Endothelial cell (in vitro differentiated cells): ENCODE measurements around the gene REPIN1. TPM values are rescaled to one million over a fixed set of nuclear protein-coding genes. Genes with fewer than 3 reads are reported as not detected.

Experiments
- DNase-seq: peaks from one replicate; pipeline ENCODE4 v3.0.0; 2021; ENCODE audit warnings: low spot score
- H3K27ac Mint-ChIP-seq: one replicate; pipeline ENCODE4 v1.8.0; 2021; ENCODE audit warnings: mixed read lengths, inconsistent platforms; ENCODE audit not compliant: unreplicated experiment
- H3K27me3 Mint-ChIP-seq: one replicate; pipeline ENCODE4 v1.8.0; 2021; ENCODE audit warnings: mild to moderate bottlenecking, moderate library complexity, mixed read lengths, inconsistent platforms; ENCODE audit not compliant: unreplicated experiment
- H3K36me3 Mint-ChIP-seq: one replicate; pipeline ENCODE4 v1.8.0; 2021; ENCODE audit warnings: mild to moderate bottlenecking, low read depth, mixed read lengths, inconsistent platforms; ENCODE audit not compliant: unreplicated experiment
- H3K4me1 Mint-ChIP-seq: one replicate; pipeline ENCODE4 v1.8.0; 2021; ENCODE audit warnings: mild to moderate bottlenecking, mixed read lengths, inconsistent platforms; ENCODE audit not compliant: unreplicated experiment
- H3K4me3 Mint-ChIP-seq: one replicate; pipeline ENCODE4 v1.8.0; 2021; ENCODE audit warnings: mild to moderate bottlenecking, mixed read lengths, inconsistent platforms; ENCODE audit not compliant: unreplicated experiment
- H3K9me3 Mint-ChIP-seq: one replicate; pipeline ENCODE4 v1.8.0; 2021; ENCODE audit warnings: mixed read lengths, inconsistent platforms; ENCODE audit not compliant: unreplicated experiment
- total RNA-seq: library from RNA; stranded (reverse); fragmentation: NEBNext Ultra II Directional; extraction: Animal tissue kit (Norgen Biotek cat#: 25700); gene quantifications from one replicate; pipeline ENCODE4 v1.2.1, GENCODE V29; 2021; ENCODE audit not compliant: unreplicated experiment
- TF ChIP-seq, protein P1 (sequence below): fragments of 200-600 bp; sonication (generic); IDR thresholded peaks from one replicate; pipeline ENCODE4 v1.5.0; 2021; ENCODE audit warnings: antibody characterized with exemption; ENCODE audit not compliant: unreplicated experiment

Gene REPIN1
- total RNA-seq, 1 donor from 2014 or later, result 138 TPM

DNA sequence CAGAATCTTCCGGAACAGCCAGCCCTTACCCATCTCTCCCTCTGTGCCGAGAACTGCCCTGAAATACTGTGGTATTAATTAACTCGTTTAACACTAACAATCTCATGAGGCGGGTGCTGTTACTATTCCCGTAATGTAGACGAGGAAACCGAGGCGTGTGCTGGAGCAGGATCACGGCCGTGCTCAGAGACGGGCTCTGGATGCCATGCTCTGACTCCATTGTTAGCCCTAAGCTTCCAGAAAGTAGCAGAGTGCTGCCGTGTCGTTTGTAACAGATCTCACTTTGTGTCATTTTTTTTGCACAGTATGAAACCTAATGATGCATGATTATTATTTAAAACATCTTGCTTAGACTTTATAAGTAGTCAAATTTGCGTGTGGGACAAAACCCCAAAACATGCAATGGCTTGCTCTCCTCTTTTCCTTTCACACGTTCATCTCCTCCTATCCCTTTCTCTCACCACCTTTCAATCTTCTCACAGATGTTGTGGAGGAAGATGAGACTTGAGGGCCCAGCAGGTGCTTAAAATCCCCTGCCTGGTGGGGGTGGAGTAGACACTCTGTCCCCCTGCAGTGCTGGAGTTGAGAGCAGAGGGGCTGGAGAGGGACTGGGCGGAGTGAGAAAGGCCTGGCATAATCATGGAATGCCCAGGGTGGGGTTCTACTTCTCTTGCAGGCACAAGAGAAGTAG is 44.8 kb upstream of the REPIN1 start:
- DNase-seq, result no peak
- H3K27me3 Mint-ChIP-seq, result peaks cover 15% of the 10 kb centered on the region
- no peaks in the 10 kb centered on the region for H3K9me3 Mint-ChIP-seq
- H3K4me3 Mint-ChIP-seq, result peak overlapping the region; percentile 89
- H3K36me3 Mint-ChIP-seq, result peaks cover 11% of the 10 kb centered on the region
- H3K27ac Mint-ChIP-seq, result no peak overlapping the region
- H3K4me1 Mint-ChIP-seq, result peaks cover 30% of the 10 kb centered on the region
- TF ChIP-seq, protein P1, sequence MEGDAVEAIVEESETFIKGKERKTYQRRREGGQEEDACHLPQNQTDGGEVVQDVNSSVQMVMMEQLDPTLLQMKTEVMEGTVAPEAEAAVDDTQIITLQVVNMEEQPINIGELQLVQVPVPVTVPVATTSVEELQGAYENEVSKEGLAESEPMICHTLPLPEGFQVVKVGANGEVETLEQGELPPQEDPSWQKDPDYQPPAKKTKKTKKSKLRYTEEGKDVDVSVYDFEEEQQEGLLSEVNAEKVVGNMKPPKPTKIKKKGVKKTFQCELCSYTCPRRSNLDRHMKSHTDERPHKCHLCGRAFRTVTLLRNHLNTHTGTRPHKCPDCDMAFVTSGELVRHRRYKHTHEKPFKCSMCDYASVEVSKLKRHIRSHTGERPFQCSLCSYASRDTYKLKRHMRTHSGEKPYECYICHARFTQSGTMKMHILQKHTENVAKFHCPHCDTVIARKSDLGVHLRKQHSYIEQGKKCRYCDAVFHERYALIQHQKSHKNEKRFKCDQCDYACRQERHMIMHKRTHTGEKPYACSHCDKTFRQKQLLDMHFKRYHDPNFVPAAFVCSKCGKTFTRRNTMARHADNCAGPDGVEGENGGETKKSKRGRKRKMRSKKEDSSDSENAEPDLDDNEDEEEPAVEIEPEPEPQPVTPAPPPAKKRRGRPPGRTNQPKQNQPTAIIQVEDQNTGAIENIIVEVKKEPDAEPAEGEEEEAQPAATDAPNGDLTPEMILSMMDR, result no peak

DNA sequence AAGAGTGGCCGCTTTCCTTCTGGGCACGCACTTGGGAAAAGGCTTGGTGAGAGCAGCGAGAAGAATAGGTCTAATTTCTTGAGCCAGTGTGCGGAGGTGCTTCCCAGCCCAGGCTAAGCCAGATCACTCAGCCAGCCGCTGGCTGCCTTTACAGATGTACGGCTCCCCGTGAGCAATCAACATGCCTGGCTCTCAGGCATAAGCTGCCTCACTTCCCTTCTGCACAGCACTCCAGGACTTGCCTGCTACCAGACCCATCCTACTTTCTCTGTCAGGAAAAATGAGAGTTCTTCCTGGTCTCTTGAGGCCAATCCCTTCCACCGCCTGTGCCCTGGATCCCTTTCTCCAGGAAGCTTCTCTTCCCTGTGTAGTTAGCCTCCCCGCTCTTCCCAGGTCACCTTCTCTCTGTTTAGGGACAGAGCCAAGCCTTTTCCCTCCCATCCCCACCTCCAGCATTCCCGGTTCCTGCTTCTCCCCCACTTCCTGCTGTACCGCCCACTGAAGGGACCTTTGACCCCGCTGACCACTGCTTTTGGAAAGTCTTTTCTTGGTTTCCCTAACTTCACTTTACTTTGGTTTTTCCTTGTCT is 44.2 kb upstream of the REPIN1 start:
- no peak for DNase-seq
- peaks cover 15% of the 10 kb centered on the region for H3K27me3 Mint-ChIP-seq
- no peaks in the 10 kb centered on the region for H3K9me3 Mint-ChIP-seq
- peaks cover 15% of the 10 kb centered on the region for H3K36me3 Mint-ChIP-seq
- H3K4me3 Mint-ChIP-seq, result peak overlapping the region; percentile 89
- H3K4me1 Mint-ChIP-seq, result peaks cover 32% of the 10 kb centered on the region
- TF ChIP-seq, protein P1, result no peak
- H3K27ac Mint-ChIP-seq, result peak overlapping the region; percentile 73

DNA sequence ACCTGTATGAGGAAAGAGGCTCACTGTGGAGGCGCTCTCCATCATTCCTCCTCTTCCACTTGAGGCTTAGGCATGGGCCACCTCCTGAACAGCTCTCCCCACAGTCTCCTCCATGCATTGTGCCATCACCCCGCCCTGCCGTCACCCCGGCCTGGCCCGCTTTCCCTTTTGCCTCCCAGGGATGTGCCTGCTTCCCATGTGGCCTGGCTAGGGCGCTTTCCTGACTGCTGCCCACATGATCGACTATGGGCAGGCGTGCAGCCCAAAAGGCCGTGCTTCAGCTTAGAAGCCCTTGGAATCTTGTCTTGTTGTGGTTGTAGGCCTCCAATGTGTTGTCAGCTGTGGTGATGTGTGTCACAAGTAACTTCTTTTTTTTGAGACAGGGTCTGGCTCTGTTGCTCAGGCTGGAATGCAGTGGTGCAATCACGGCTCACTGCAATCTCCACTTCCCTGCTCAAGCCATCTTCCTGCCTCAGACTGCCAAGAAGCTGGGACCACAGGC is 43.5 kb upstream of the REPIN1 start:
- TF ChIP-seq, protein P1, result no peak
- no peaks in the 10 kb centered on the region for H3K9me3 Mint-ChIP-seq
- H3K4me3 Mint-ChIP-seq, result no peak overlapping the region
- H3K27me3 Mint-ChIP-seq, result peaks cover 15% of the 10 kb centered on the region
- peaks cover 15% of the 10 kb centered on the region for H3K36me3 Mint-ChIP-seq
- H3K4me1 Mint-ChIP-seq, result peaks cover 25% of the 10 kb centered on the region
- no peak for DNase-seq
- H3K27ac Mint-ChIP-seq, result peak overlapping the region; percentile 73

DNA sequence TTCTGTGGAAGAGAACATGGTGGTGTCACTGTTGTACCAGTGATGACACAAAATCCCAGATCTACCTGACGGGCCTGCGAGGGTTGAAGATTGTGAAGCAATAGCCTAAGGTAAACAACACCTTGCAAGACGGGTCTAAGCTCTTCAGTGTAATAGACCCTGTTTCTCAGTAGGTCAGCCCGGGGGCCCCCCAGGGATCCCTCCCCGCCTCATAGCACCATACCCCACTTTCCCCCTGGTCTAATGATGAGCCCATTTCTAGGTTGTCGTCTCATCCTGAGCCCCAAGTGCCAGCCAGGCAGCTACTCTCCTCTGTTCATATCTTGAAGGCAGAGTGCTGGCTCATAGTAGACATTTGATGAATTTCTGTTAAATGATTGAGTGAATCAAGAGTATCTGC is 42.7 kb upstream of the REPIN1 start:
- TF ChIP-seq, protein P1, result no peak
- Mint-ChIP-seq H3K4me3 (no peak overlapping the region), H3K27me3 (peaks cover 15% of the 10 kb centered on the region), H3K9me3 (no peaks in the 10 kb centered on the region), H3K27ac (no peak overlapping the region), H3K36me3 (peaks cover 15% of the 10 kb centered on the region), H3K4me1 (peaks cover 24% of the 10 kb centered on the region)
- no peak for DNase-seq

DNA sequence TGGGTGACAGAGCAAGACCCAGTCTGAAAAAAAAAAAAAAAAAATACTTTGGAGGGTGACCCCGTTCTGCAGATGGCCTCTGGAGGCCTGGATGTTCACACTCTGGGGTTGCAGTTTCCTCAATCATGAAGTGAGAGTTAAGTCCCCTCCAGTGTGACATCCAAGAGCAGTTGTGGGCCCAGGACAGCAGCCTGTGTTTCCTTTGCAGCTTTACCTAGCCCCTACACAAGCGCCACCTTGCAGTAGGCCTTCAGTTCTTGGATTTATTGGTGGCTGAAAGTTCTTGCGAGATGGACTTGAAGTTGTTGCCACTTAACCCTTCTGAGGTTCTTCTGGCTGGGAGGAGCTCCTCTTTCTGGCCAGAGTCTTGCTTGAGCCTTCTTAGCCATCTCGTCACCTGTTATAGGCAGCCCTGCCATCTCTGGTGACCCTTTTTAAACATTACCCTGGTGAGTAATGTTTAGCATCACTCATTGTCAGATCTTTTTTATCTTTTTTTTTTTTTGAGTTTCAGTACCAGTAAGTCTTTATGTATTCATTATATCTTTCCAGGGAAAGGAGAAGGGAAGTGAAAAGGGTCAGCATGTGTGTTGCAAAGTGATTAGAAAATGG is 41.9 kb upstream of the REPIN1 start:
- Mint-ChIP-seq H3K27me3 (peaks cover 15% of the 10 kb centered on the region), H3K4me1 (peaks cover 20% of the 10 kb centered on the region), H3K4me3 (no peak overlapping the region), H3K36me3 (peaks cover 21% of the 10 kb centered on the region), H3K9me3 (no peaks in the 10 kb centered on the region), H3K27ac (no peak overlapping the region)
- no peak for DNase-seq
- TF ChIP-seq, protein P1, result no peak
